Ammon's horn (tissue), 1 donor: ENCODE results near the gene CDKN2B-AS1.
"Not testable (repeated sequence)": the region's sequence is repeated elsewhere in the genome, so short reads cannot be mapped to it uniquely, and the experiment has no call there.

Experiments
- DNase-seq: peaks from one replicate; pipeline ENCODE4 v3.0.0-alpha.2; 2016; ENCODE audit warnings: low spot score

The CDKN2B-AS1 gene

GRCh38 chr9:22044583-22044982, 50.0 kb downstream of the CDKN2B-AS1 start:
- DNase-seq: no peak

GRCh38 chr9:22045423-22045822, 50.8 kb downstream of the CDKN2B-AS1 start:
- no peak for DNase-seq

GRCh38 chr9:22046243-22046885, 51.8 kb downstream of the CDKN2B-AS1 start:
- DNase-seq: no peak

- DNase-seq: no peak
Measured at GRCh38 chr9:22047596-22047995, 53.0 kb downstream of the CDKN2B-AS1 start.

- no peak for DNase-seq
Measured at GRCh38 chr9:22049411-22049810, 54.8 kb downstream of the CDKN2B-AS1 start.

- DNase-seq: no peak
Measured at GRCh38 chr9:22050924-22051323, 56.3 kb downstream of the CDKN2B-AS1 start.

- peak; percentile 58 for DNase-seq
Measured at GRCh38 chr9:22052376-22052945, 57.9 kb downstream of the CDKN2B-AS1 start.

- no peak for DNase-seq
Measured at GRCh38 chr9:22053178-22053577, 58.6 kb downstream of the CDKN2B-AS1 start.

GRCh38 chr9:22054076-22054475, 59.5 kb downstream of the CDKN2B-AS1 start:
- no peak for DNase-seq

GRCh38 chr9:22054529-22054928, 59.9 kb downstream of the CDKN2B-AS1 start:
- no peak for DNase-seq

- no peak for DNase-seq
Measured at GRCh38 chr9:22055090-22055489, 60.5 kb downstream of the CDKN2B-AS1 start.

GRCh38 chr9:22056402-22056801, 61.8 kb downstream of the CDKN2B-AS1 start:
- no peak for DNase-seq

- not testable (repeated sequence) for DNase-seq
Measured at GRCh38 chr9:22057972-22058371, 63.4 kb downstream of the CDKN2B-AS1 start.

GRCh38 chr9:22060831-22061383, 66.3 kb downstream of the CDKN2B-AS1 start:
- no peak for DNase-seq

- no peak for DNase-seq
Measured at GRCh38 chr9:22064957-22065356, 70.4 kb downstream of the CDKN2B-AS1 start.

- DNase-seq: no peak
Measured at GRCh38 chr9:22065431-22066200, 71.0 kb downstream of the CDKN2B-AS1 start.

- DNase-seq: no peak
Measured at GRCh38 chr9:22067196-22067595, 72.6 kb downstream of the CDKN2B-AS1 start.

GRCh38 chr9:22068369-22068768, 73.8 kb downstream of the CDKN2B-AS1 start:
- no peak for DNase-seq

- no peak for DNase-seq
Measured at GRCh38 chr9:22073349-22073748, 78.8 kb downstream of the CDKN2B-AS1 start.

GRCh38 chr9:22078081-22078480, 83.5 kb downstream of the CDKN2B-AS1 start:
- no peak for DNase-seq

GRCh38 chr9:22079873-22080341, 85.3 kb downstream of the CDKN2B-AS1 start:
- peak; percentile 53 for DNase-seq

GRCh38 chr9:22084336-22085035, 89.9 kb downstream of the CDKN2B-AS1 start:
- no peak for DNase-seq
